SK-N-DZ (cell line): ENCODE data around the gene ASTN2.
A peak's percentile ranks its signal among the peaks of the same experiment; 100 is the strongest.

ENCODE experiments used
- DNase-seq: peaks from one replicate; pipeline ENCODE4 v3.0.0-alpha.2; 2015; ENCODE audit warnings: low spot score

The ASTN2 gene

GRCh38 chr9:116753389-116753788 is 661.5 kb downstream of the ASTN2 start:
- no peak for DNase-seq

- no peak for DNase-seq
Measured at GRCh38 chr9:116750510-116750909, 664.3 kb downstream of the ASTN2 start.

GRCh38 chr9:116749772-116750171 is 665.1 kb downstream of the ASTN2 start:
- no peak for DNase-seq

- DNase-seq: no peak
Measured at GRCh38 chr9:116749176-116749575, 665.7 kb downstream of the ASTN2 start.

- no peak for DNase-seq
Measured at GRCh38 chr9:116741742-116742141, 673.1 kb downstream of the ASTN2 start.

GRCh38 chr9:116741086-116741740 is 673.6 kb downstream of the ASTN2 start:
- no peak for DNase-seq

- peak; percentile 83 for DNase-seq
Measured at GRCh38 chr9:116737152-116737546, 677.7 kb downstream of the ASTN2 start.

- DNase-seq: no peak
Measured at GRCh38 chr9:116736399-116737151, 678.3 kb downstream of the ASTN2 start.

GRCh38 chr9:116733010-116733641 is 681.7 kb downstream of the ASTN2 start:
- DNase-seq: no peak

GRCh38 chr9:116726602-116727001 is 688.3 kb downstream of the ASTN2 start:
- DNase-seq: no peak

- no peak for DNase-seq
Measured at GRCh38 chr9:116724123-116724522, 690.7 kb downstream of the ASTN2 start.

- no peak for DNase-seq
Measured at GRCh38 chr9:116721944-116722343, 692.9 kb downstream of the ASTN2 start.

- DNase-seq: no peak
Measured at GRCh38 chr9:116721411-116721810, 693.4 kb downstream of the ASTN2 start.

GRCh38 chr9:116720111-116720510 is 694.7 kb downstream of the ASTN2 start:
- no peak for DNase-seq

- no peak for DNase-seq
Measured at GRCh38 chr9:116718111-116718510, 696.7 kb downstream of the ASTN2 start.

GRCh38 chr9:116717150-116717549 is 697.7 kb downstream of the ASTN2 start:
- no peak for DNase-seq

- no peak for DNase-seq
Measured at GRCh38 chr9:116716438-116716837, 698.4 kb downstream of the ASTN2 start.

GRCh38 chr9:116715751-116716150 is 699.1 kb downstream of the ASTN2 start:
- no peak for DNase-seq

- DNase-seq: no peak
Measured at GRCh38 chr9:116713271-116713670, 701.6 kb downstream of the ASTN2 start.

- no peak for DNase-seq
Measured at GRCh38 chr9:116712781-116713180, 702.1 kb downstream of the ASTN2 start.

- DNase-seq: no peak
Measured at GRCh38 chr9:116706310-116707290, 708.3 kb downstream of the ASTN2 start.

GRCh38 chr9:116705531-116705930 is 709.3 kb downstream of the ASTN2 start:
- no peak for DNase-seq
